GM10248 (cell line): ENCODE measurements around the gene TM4SF4.

Experiments used
- CTCF ChIA-PET: fragments of 300-600 bp; sonication (Branson Sonifier 250); formaldehyde crosslinking; extraction: SDS; loops from one replicate; lab custom pipeline; 2021; ENCODE audit warnings: antibody characterized with exemption; lab: Yijun Ruan, JAX
- POLR2A ChIA-PET: fragments of 350-650 bp; sonication (Branson Sonifier 250); formaldehyde crosslinking; extraction: SDS; loops from one replicate; lab custom pipeline; 2020; ENCODE audit warnings: antibody characterized with exemption; lab: Yijun Ruan, JAX
- DNase-seq: peaks from one replicate; pipeline ENCODE4 v3.0.0; 2012; ENCODE audit errors: extremely low spot score
- CTCF ChIP-seq: IDR thresholded peaks from 2 replicates; pipeline ENCODE4 v1.5.1; 2012; ENCODE audit warnings: mild to moderate bottlenecking, low read depth; ENCODE audit errors: extremely low read depth, missing control alignments, control extremely low read depth

The TM4SF4 gene

GRCh38 chr3:149474250-149474817 lies at the start of gene TM4SF4:
TM4SF4 (plus strand) TSS chr3:149474697; CDS start chr3:149474878, 181 bp downstream.
- DNase-seq: no peak
- ChIA-PET CTCF (interaction anchor here (1.0 to 1.9 kb wide), 6 partner anchors 11 to 80 kb away, joined by 3 to 6 read pairs (median 4); no protein-coding TSS in a partner anchor), POLR2A (no interaction called here)
- no peak for TF ChIP-seq CTCF

GRCh38 chr3:149424918-149425317 lies 49.6 kb upstream of the TM4SF4 start:
- DNase-seq: no peak
- ChIA-PET POLR2A (no interaction called here), CTCF (interaction anchor here (1.3 kb wide), 1 partner anchor 32 kb away, joined by 3 read pairs; no protein-coding TSS in a partner anchor)
- no peak for TF ChIP-seq CTCF

DNA sequence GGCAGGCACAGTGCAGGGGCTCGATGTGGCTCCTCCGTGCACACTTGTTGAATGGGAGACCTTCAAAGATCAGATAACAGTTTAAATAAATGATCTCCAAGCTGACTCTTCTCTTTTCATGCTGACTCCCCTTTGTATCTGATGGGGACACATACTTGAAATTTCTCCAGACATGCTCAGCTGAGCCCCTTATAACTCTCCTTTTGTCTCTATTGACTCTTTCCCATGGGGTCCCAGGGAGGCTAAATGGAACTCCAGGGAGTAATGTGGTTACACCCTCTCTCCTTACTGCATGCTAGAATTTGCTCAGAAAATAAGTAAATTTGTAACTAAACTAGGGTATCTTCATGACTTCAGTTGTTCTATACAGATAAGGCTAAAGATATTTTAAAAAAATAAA lies 48.2 kb upstream of the TM4SF4 start:
- DNase-seq: no peak
- no peak for TF ChIP-seq CTCF
- ChIA-PET CTCF (no interaction called here), POLR2A (no interaction called here)

DNA sequence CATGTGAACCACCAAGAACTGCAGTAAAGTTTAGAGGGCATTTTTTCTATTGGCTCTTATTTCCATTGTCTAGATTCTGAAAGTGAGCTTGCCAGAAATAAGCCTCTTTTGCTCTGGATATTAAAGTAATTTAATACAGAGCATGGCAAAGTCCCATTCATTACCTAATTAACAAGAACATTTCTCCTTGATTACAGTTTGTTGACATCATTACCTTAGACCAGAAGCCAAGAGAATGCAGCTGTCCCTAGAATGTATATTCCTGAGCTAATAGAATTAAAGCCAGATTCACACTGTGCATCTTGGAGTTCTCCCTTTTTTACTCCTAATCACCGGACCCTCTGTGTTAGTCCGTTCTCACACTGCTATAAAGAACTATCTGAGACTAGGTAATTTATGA lies 46.4 kb upstream of the TM4SF4 start:
- TF ChIP-seq CTCF: no peak
- DNase-seq: no peak
- ChIA-PET CTCF (no interaction called here), POLR2A (no interaction called here)

DNA sequence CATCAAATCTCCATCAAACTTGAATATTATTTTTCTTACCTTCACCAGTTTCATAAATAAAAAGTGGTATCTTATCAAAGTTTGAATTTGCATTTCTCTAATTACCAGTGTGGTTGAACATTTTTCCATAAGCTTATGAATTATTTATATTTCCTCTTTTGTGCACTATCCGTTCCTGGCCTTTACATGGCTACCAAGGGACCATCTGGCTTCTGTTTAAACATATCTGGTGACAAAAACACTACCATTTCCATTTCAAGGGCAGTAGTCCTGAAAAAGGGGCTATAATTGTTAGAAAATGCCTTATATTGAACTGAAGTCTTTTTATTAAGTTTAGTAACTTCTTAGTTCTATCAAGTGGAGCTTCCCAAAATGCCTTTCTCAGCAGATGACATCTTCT lies 44.3 kb upstream of the TM4SF4 start:
- TF ChIP-seq CTCF: no peak
- ChIA-PET CTCF (interaction anchor here (0.9 to 1.2 kb wide), 2 partner anchors 58 to 310 kb away, joined by 3 read pairs; no protein-coding TSS in a partner anchor), POLR2A (no interaction called here)
- no peak for DNase-seq

DNA sequence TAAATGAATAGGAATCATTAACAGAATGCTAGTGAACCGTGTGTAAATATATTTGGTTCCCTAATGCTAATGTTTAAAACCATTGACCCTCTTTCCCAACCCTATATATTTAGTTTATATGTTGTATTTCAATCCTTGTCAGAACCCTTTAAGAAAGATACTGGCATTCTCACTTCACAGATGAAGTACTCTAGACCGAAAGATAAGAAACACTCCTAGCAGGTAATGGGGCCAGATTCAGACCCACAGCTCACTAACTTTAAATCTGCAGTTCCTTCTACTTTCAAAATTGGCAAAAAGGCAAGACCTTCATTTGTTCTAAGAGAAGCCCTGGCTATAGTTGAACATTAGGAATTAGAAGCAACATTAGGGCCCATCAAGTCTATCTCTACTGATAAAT lies 42.3 kb upstream of the TM4SF4 start:
- POLR2A ChIA-PET: no interaction called here
- TF ChIP-seq CTCF: no peak
- CTCF ChIA-PET: no interaction called here
- no peak for DNase-seq
